GM21717 (cell line): Measurements from ENCODE around the gene GRIK1.

ENCODE experiments used
- ATAC-seq: cut with Tn5 transposase; IDR thresholded peaks from one replicate; pipeline ENCODE4 v1.9.1; 2021; ENCODE audit warnings: mild to moderate bottlenecking, moderate library complexity; ENCODE audit not compliant: unreplicated experiment

The GRIK1 gene

GRCh38 chr21:29550205-29550604, 389.6 kb downstream of the GRIK1 start:
- no peak for ATAC-seq

- ATAC-seq: no peak
Observed at GRCh38 chr21:29549614-29550013, 390.2 kb downstream of the GRIK1 start.

GRCh38 chr21:29547998-29548397, 391.8 kb downstream of the GRIK1 start:
- ATAC-seq: no peak

- ATAC-seq: no peak
Observed at GRCh38 chr21:29546071-29546470, 393.7 kb downstream of the GRIK1 start.

- no peak for ATAC-seq
Observed at GRCh38 chr21:29540289-29540688, 399.5 kb downstream of the GRIK1 start.

- no peak for ATAC-seq
Observed at GRCh38 chr21:29538115-29538514, 401.7 kb downstream of the GRIK1 start.

GRCh38 chr21:29534448-29534847, 405.3 kb downstream of the GRIK1 start:
- ATAC-seq: no peak

- no peak for ATAC-seq
Observed at GRCh38 chr21:29529139-29529538, 410.7 kb downstream of the GRIK1 start.

- ATAC-seq: no peak
Observed at GRCh38 chr21:29526545-29526944, 413.3 kb downstream of the GRIK1 start.

GRCh38 chr21:29524055-29524454, 415.7 kb downstream of the GRIK1 start:
- no peak for ATAC-seq

- ATAC-seq: no peak
Observed at GRCh38 chr21:29523646-29524045, 416.1 kb downstream of the GRIK1 start.

- no peak for ATAC-seq
Observed at GRCh38 chr21:29521872-29522271, 417.9 kb downstream of the GRIK1 start.

GRCh38 chr21:29520171-29520570, 419.6 kb downstream of the GRIK1 start:
- no peak for ATAC-seq

- ATAC-seq: no peak
Observed at GRCh38 chr21:29514652-29515247, 425.0 kb downstream of the GRIK1 start.

GRCh38 chr21:29513535-29513934, 426.3 kb downstream of the GRIK1 start:
- no peak for ATAC-seq

GRCh38 chr21:29511096-29511495, 428.7 kb downstream of the GRIK1 start:
- no peak for ATAC-seq

GRCh38 chr21:29509121-29509520, 430.7 kb downstream of the GRIK1 start:
- ATAC-seq: no peak

GRCh38 chr21:29508301-29508700, 431.5 kb downstream of the GRIK1 start:
- ATAC-seq: no peak

- no peak for ATAC-seq
Observed at GRCh38 chr21:29506947-29507346, 432.8 kb downstream of the GRIK1 start.

- no peak for ATAC-seq
Observed at GRCh38 chr21:29506214-29506613, 433.6 kb downstream of the GRIK1 start.

- no peak for ATAC-seq
Observed at GRCh38 chr21:29504751-29505321, 435.0 kb downstream of the GRIK1 start.

GRCh38 chr21:29501451-29501850, 438.3 kb downstream of the GRIK1 start:
- ATAC-seq: no peak

GRCh38 chr21:29499734-29500343, 440.0 kb downstream of the GRIK1 start:
- no peak for ATAC-seq
